ENCODE results near the gene RAP1GAP.

DNA sequence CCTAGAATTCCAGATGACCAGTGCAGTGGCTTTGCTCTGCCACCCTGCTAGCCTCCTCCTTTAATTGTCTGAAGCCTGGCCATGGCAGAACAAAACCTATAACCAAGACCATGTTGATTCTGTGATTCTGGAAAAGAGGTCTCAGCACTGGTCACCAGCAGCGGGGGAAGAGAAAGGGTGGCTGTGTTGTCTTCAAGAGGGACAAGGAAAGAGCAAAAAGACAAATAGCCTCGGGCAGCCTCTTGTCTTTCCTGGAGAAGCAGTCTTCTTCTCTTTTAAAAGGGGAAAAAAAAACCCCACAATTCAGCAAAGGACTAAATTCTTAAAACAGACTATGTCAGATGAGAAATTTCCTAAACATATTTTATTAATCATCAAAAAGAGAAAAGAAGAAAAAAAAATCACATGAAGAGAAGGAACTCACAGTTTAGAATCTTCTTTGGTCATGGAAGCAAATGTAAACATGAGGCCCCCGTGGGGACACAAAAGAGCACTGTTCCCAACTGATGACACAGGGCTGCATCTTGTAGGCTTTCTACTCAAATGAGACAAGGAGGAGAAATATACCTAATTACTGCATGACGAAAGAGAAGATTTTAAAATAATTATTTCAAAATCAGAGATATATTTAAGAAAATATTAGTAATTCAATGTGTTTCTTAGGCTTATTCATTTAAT is 36.3 kb upstream of the RAP1GAP start:
- TF ChIP-seq, protein P1, sequence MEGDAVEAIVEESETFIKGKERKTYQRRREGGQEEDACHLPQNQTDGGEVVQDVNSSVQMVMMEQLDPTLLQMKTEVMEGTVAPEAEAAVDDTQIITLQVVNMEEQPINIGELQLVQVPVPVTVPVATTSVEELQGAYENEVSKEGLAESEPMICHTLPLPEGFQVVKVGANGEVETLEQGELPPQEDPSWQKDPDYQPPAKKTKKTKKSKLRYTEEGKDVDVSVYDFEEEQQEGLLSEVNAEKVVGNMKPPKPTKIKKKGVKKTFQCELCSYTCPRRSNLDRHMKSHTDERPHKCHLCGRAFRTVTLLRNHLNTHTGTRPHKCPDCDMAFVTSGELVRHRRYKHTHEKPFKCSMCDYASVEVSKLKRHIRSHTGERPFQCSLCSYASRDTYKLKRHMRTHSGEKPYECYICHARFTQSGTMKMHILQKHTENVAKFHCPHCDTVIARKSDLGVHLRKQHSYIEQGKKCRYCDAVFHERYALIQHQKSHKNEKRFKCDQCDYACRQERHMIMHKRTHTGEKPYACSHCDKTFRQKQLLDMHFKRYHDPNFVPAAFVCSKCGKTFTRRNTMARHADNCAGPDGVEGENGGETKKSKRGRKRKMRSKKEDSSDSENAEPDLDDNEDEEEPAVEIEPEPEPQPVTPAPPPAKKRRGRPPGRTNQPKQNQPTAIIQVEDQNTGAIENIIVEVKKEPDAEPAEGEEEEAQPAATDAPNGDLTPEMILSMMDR (IDR thresholded peaks at IDR 0.05), result no peak
- TF ChIP-seq POLR2AphosphoS5 (IDR thresholded peaks at IDR 0.05; ENCODE audit: insufficient read depth in 1 of 2, low read depth in 1 of 2), result no peak

All from vagina (tissue), 2 donors.